NCI-H187 (cell line): ENCODE measurements around the gene HOXC9.
A peak's percentile ranks its signal among the peaks of the same experiment; 100 is the strongest.

Source experiments
- DNase-seq, 2 experiments: peaks; one replicate each; lab custom pipeline; 2025; lab: John Stamatoyannopoulos, UW

The HOXC9 gene

DNA sequence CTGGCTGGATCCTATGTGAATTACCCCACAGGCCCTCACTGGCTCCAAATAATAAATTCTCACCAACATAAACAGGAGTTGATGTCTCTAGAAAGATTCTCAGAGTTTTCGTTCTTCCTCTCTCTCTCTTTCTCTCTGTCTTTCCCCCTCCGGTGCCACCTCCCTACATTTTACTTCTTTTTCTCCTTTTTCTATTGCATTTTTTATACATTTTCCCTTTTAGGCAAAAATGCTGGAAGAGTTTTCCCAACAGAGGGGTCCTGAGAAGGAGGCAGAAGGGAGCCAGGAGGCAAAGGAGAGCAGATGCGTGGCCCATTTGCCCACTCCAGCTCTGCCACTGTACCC, 27.5 kb downstream of the HOXC9 start:
- DNase-seq, result no peak

DNA sequence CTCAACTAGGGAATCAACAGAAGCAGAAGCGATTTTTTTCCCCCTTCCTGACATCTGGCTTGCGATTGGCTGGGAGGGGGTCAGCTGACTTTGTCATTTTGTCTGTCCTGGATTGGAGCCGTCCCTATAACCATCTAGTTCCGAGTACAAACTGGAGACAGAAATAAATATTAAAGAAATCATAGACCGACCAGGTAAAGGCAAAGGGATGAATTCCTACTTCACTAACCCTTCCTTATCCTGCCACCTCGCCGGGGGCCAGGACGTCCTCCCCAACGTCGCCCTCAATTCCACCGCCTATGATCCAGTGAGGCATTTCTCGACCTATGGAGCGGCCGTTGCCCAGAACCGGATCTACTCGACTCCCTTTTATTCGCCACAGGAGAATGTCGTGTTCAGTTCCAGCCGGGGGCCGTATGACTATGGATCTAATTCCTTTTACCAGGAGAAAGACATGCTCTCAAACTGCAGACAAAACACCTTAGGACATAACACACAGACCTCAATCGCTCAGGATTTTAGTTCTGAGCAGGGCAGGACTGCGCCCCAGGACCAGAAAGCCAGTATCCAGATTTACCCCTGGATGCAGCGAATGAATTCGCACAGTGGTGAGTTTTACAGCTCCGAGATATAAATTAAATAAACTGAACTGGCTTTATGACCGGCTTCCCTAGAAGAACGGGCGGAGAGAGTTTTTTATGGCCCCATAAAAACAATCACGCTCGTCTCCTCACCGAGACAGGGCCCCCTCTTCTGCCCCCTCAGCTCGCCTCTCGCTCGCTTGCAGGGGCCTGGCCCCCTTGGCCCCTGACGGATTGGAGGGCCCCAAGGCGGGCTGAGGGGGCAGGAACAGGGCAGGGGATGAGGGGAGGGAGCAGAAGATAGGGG, 28.6 kb downstream of the HOXC9 start, which contains the start of gene HOXC6:
Gene HOXC6 (plus strand): TSS at position 127 of the 888 bp plus-strand sequence. CDS start 82 bp downstream, at position 209.
- no peak for DNase-seq

DNA sequence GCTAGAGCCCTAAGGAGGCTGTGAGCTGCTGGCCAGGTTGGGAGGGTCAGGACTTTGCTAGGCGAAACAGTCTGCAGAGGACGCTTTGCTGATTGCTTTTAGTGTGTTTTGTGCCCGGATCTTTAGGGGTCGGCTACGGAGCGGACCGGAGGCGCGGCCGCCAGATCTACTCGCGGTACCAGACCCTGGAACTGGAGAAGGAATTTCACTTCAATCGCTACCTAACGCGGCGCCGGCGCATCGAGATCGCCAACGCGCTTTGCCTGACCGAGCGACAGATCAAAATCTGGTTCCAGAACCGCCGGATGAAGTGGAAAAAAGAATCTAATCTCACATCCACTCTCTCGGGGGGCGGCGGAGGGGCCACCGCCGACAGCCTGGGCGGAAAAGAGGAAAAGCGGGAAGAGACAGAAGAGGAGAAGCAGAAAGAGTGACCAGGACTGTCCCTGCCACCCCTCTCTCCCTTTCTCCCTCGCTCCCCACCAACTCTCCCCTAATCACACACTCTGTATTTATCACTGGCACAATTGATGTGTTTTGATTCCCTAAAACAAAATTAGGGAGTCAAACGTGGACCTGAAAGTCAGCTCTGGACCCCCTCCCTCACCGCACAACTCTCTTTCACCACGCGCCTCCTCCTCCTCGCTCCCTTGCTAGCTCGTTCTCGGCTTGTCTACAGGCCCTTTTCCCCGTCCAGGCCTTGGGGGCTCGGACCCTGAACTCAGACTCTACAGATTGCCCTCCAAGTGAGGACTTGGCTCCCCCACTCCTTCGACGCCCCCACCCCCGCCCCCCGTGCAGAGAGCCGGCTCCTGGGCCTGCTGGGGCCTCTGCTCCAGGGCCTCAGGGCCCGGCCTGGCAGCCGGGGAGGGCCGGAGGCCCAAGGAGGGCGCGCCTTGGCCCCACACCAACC, 29.8 kb downstream of the HOXC9 start:
- no peak for DNase-seq

DNA sequence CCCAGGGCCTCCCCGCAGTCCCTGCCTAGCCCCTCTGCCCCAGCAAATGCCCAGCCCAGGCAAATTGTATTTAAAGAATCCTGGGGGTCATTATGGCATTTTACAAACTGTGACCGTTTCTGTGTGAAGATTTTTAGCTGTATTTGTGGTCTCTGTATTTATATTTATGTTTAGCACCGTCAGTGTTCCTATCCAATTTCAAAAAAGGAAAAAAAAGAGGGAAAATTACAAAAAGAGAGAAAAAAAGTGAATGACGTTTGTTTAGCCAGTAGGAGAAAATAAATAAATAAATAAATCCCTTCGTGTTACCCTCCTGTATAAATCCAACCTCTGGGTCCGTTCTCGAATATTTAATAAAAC, 30.5 kb downstream of the HOXC9 start:
- no peak for DNase-seq

DNA sequence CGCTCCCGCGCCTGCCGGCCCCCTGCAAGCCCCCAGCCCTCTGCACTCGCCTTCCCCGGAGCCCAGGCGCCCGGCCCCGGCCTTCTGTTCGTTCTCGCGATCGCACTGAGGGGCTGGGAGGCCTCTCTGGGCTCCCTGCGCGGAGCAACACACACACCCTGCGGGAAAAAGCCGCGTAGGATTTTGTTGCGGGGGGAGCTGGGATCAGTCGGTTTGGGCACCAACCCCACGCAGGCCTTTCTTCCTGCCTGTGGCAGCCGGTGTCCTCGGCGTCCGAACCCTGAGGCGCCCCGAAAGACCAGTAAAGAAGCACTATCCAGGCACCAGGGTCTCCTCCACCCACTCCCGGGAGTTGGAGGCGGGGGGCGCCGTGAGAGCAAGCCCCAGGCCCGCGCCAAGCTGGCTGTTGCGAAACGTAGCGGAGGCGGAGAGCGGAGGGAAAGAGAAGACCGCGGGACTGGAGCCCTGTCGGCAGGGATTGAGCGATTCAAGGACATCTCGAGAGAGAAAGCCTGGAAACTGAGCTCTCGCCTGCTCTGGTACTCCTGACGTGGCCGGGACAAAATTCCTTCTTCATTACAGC, 31.0 kb downstream of the HOXC9 start:
- no peak for DNase-seq

DNA sequence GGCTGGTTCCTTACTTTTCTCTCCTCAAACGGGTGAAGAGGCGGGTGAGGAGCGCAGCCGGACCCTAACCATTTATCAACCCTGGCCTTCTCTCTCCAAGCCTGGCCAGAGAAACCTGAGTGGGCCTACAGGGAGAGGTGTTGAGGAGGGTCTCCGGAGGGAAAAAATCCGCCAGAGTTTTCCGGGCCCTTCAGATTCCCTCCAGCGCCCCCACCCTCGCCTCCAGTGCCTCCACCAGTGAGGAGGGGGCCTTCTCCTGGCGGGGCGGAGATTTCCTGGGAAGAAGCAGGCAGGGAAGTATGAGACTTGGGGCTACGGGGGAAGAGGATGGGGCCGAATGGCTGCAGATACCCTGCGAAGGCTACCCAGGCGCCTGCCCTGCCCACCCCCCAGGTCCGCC, 31.5 kb downstream of the HOXC9 start:
- no peak for DNase-seq

DNA sequence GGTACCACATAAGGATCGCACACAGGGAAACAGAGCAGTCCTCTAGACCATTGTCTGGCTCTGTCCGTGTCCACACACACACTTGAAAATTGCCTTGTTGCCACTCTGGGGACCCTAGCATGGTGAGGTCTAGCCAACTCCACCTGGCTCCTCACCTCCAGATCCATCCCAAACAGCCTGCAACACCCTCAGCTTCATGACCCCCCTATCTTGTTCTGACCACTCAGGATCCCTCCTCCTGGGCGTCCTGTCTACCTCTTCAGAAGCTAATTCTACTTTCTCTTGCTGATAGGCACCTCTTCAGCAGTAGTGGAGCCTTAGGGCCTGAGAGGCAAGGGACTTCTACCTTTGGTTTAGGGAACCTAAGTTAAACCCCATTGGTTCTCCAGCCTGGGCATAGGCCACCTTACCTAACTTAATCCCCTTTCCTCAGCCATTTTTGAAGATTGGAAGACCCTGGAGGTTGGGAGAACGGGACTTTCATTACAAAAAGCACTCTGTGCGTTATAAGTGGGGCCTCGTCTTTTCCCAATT, 32.2 kb downstream of the HOXC9 start:
- DNase-seq, result no peak

DNA sequence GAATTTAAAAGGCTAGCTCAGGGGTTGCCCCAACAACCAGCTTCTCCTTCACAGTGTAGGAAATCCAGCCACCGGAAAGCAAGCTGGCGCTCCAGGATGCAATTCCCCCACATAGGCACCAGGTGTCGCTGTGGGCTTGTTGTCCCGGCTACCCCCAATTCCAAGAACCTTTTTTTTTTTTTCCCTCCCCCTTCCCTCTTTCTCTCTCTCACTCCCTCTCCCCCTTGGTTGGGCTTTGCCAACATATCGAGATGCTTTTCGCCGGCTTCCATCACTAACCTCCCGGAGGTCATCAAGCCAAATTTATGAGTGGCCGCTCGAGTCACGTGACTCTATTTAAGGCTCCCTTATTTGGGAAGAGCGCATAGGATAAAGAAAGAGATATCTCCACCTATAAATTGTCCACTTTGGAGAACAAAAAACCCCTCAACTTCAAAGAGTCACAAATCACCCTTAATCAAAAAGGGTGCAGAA, 32.7 kb downstream of the HOXC9 start, which contains the start of gene HOXC5:
Gene HOXC5 (plus strand): TSS at position 424 of the 474 bp plus-strand sequence. CDS start 73 bp downstream, outside the sequence.
- peak; percentile 76 to 85 for DNase-seq

DNA sequence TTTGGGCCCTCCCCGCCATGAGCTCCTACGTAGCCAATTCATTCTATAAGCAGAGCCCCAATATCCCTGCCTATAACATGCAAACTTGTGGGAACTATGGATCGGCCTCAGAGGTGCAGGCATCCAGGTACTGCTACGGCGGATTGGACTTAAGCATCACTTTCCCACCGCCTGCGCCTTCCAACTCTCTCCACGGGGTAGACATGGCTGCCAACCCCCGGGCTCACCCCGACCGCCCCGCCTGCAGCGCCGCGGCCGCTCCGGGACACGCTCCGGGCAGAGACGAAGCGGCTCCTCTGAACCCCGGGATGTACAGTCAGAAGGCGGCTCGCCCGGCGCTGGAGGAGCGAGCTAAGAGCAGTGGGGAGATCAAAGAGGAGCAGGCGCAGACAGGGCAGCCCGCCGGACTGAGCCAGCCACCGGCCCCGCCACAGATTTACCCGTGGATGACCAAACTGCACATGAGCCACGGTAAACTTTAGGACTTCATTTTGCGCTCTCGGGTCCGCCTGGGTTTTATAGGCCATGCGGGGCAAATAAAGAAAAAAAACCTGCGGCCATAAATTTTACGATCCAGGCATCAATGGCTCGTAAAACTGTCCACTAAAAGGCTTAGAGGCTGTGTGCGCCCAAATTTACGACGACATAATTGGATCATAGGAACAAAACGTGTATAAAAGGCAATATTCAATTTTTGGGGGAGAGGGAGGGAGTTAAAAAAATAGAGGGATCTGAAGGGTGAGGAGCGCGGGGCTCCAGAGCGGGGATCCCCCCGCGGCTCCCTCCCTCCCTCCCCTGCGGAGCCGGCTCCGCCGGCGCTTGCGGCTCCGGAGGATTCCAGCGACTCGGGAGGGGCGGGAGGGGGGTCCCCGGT, 33.4 kb downstream of the HOXC9 start:
- DNase-seq, result peak in 1 of 2 experiments; percentile 37

DNA sequence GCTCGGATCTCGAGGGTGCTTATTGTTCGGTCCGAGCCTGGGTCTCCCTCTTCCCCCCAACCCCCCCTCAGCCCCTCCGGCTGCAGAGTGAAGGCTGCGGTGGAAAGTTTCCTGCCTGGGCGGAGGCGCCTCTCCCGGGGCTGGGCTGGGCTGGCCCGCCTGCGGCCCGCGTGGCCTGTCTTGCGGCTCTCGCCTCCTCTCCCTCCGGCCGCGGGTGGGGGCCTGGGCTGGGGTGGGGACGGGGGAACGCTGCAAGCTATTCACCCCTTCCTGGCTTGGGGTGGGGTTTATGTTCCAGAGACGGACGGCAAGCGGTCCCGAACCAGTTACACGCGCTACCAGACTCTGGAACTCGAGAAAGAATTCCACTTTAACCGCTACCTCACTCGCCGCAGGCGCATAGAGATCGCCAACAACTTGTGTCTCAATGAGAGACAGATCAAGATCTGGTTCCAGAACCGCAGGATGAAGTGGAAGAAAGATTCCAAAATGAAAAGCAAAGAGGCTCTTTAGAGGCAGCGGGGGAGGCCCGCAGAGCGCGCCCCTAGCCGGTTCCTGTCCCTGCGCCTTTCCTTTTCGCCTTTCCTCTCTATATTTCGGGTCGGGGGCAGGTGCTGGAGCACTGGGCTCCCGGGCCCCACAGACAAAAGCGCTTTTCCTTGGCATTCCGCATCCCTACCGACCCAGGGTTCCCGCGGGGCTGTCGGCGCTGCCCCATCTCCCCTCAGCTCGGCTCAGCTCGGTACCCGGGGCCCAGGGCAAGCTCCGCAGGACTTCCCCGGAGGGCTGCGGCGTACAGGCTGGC, 34.2 kb downstream of the HOXC9 start:
- DNase-seq, result no peak

DNA sequence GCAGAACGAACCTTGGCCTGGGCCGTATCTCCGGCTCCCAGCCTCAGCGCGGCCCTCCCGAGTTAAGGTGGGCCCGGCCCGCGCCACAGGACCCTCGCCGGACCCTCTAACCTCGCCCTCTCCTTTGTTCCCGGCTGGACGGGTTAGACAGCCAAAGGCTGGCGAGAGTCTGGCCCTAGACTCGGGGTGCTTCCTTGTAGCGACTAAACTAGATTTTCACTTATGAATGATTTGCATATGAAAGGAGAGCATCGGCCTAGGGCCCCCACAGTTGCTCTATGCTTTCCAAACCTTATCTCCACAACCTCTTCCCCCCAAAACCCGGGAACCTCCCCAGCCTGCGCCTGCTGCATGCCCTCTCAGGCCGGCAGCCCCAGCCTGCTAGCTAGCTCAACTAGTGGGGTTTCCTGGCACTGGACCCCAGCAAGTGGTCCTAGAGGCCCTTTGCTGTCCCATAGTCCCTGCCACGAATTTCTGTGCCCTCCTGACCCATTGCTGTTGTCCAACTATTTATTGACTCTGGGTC, 34.9 kb downstream of the HOXC9 start:
- DNase-seq, result no peak

DNA sequence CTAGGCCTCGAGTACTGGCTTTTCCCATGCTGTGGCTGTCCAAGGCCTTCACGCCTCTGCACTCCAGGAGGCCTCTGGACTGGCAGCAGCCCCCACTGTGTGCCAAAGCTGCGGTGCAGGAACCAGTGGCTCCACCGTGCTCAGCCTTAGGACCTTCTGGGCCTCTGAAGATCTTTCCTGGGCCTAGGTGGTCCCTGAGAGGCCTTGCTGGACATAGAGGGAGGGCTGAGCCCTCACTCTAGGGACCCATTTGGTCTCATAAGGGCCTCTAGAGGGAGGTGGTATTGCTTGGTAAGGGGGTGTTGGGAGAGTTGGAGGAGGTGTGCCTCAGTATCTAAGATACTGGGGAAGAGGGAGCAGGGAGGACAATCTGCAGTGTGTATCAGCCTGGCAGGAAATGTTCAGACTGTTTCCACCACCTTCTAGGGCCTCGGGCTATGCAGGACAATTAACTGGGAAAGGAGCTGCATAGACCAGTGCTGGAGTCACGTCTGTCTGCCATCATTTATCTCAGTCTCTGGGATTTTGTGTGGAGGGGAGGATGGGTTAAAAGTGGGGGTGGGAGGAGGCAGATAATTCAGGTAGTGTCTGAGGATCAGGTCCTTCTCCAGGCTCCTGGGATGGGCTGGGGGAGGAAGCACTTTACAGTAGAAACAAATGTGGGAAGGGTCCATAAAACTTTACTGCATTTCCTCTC, 35.8 kb downstream of the HOXC9 start:
- no peak for DNase-seq

DNA sequence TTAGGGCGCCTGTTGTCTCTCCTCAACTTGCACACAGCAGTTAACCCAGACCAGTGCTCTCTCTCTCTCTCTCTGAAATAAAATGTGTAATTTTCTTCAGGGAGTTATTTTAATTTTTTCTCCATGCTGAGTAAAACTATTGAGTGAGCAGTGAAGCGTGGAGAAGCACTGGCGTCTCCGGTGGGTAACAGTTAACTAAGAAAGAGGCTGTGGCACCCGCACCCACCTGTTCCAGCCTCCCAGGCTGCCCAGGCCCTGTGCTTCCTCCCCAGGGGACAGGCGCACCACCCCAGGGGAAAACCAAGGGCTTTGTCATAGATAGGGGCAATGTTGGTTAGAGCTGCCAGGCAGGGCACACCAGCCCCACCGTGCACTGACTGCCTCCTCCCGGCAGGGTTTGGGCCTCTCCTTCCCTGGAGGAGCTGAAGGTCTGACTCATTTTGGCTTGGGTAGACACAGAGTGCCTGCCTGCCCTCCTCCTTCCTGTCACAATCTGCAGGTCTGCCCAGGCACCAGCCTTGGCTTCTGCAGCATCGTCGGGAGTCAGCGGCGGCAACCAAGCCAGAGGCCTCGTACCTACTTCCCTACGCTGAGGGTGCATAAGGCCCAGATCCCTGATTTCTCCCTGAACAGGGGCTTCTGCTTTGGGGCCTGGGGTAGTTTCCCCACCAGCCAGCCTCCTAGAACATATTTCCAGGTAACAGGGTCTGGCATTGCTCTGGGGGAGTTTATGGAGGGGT, 36.8 kb downstream of the HOXC9 start:
- DNase-seq, result peak; percentile 73 to 79

DNA sequence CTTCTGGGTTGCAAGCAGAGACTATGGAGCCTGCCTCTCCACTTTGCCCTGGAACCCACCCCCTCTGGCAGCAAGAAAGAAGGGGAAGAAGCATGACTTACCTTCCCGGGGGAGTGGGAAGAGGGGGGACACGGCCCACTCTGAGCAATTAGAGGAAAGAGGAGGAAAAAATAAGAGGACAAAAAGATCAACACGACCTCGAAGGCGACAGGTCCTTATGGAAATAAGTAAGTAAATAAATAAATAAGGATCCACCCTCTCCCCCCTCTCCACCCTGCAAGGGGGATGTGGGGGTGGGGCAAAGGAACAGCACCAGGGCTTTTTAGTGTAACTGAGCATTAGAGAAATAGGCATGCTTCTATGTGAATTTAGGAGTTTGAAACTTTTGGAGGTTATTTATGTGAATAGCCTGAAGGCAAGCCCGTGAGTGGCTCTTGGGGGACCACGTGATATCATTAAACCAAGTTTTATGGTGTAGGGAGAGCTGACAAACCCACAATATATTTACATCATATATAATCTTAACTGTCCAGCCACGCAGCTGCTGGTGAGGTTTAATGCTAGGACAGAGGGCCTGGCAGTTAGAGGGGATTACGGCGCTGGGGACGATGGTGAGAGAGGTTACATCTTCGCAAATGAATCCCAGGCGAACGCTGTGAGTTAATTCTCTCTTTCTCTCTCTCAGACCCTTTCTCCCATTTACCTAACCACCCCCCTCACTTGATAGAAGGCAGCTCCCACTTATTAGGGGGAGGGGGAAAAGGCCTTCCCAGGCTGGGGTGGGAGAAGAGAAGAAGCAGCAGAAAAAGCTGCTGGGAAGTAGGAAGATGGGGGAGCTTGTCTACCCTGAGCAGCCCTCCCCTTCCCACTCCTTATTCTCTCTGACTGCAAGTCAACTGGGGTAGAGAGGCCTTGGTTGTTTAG, 37.7 kb downstream of the HOXC9 start:
- DNase-seq, result no peak

DNA sequence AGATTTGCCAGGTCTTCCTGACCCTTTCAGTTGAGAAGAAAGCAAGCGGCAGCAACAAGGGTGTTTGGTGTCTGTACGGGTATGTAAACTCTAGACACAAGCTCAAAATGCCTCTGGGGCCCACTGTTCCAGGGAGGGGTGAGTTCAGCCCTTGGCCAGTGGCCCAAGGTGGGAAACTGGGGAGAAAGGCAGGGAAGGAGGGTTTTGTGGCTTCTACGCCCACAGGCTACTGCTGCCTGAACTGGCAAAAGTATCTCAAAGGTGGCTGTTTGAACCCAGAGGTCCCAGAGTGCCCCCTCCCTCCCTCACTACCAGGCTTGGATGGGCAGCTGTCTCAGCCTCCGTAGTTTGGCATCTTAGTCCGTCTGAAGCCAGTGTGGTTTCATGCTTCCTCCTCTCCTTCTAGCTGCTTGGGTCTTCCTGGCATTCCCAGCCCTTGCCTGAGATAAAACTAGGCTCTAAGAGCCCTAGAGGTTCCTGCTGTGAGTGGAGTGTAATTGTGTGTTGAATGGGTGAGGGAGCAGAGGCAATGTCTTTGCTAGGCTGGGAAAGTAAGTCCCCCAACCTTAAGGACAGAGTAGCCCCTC, 38.4 kb downstream of the HOXC9 start:
- no peak for DNase-seq

DNA sequence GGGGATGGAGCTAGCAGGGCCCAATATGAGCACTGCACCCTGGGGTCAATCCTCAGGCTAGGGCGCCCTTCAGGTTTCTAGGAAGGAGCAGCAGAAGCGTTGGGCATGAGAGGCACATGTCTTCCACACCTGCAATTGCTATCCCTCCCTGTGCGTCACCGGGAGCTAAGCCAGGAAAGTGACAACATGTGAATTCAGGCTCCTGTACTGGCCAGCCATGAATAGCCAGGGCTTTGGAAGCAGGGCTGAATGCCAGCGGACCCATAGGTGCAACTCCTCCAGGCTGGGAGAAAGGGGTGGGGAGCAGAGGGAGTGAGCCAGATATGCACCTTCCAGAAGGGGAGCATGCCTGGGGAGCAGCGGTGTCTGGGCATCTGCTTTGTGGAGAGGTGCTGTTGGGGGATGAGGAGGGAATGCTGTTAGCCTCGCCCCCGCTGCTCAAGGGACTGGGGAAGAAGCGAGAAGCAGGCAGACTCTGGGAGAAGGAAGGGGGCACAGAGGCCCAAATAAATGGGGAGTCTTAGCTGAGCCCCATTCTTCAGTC, 39.0 kb downstream of the HOXC9 start:
- no peak for DNase-seq
